ENCODE data around the gene PTRHD1.

PTRHD1 gene

DNA sequence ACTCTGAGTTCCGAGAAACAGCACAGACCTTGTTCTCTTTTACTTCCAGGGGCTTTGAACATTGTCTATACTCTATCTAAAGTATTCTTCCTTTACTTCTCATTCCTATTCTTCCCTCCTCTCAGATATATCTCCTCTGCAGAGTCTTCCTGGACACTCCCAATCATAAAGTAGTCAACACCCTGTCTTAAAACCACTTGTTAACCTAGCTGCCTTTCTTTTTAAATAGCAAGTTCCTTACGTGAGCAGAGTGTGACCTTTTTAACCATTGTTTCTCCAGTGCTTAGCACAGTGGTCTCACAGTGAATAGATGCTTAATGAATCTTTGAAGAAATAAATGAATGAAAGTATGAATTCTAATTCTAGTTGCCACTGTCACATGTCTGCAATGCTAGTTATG, 47.4 kb downstream of the PTRHD1 start:
- Histone ChIP-seq H3K36me3 (replicated peaks in 1 of 2; ENCODE audit: control insufficient read depth in 2 of 2, insufficient read depth in 2 of 2, low read length in 2 of 2) (peaks cover 2 to 35% of the 10 kb centered on the region in 2 donors), H3K27me3 (ENCODE audit: control insufficient read depth in 3 of 3, insufficient read depth in 3 of 3, low read depth in 1 of 3, low read length in 3 of 3) (no peaks in the 10 kb centered on the region), H2BK12ac (ENCODE audit: low read length) (no peak overlapping the region), H2BK120ac (ENCODE audit: low read depth, low read length) (no peak overlapping the region), H3K9ac (ENCODE audit: low read depth, low read length, poor library complexity) (no peak overlapping the region), H4K8ac (ENCODE audit: low read depth, low read length) (no peak overlapping the region), H3K4me2 (ENCODE audit: insufficient read depth, low read length, poor library complexity, severe bottlenecking) (no peak overlapping the region), H2BK5ac (ENCODE audit: low read length) (no peak overlapping the region), H3K79me1 (ENCODE audit: low read depth, low read length) (no peaks in the 10 kb centered on the region), H3K4ac (ENCODE audit: low read length) (no peak overlapping the region), H3K18ac (ENCODE audit: low read length) (no peak overlapping the region), H2AK5ac (ENCODE audit: low read depth, low read length) (no peak overlapping the region), H3K23ac (ENCODE audit: low read depth, low read length, poor library complexity) (no peak overlapping the region), H2BK15ac (ENCODE audit: low read length) (no peak overlapping the region), H3K14ac (ENCODE audit: low read length) (no peak overlapping the region), H2AFZ (ENCODE audit: low read length) (no peak overlapping the region), H3K9me3 (replicated peaks in 1 of 2; ENCODE audit: control insufficient read depth in 2 of 2, insufficient read depth in 1 of 2, low read depth in 1 of 2, low read length in 2 of 2) (no peaks in the 10 kb centered on the region), H3K4me3 (ENCODE audit: low read length in 2 of 2) (no peak overlapping the region), H3K4me1 (ENCODE audit: control insufficient read depth in 2 of 2, insufficient read depth in 1 of 2, low read depth in 1 of 2, low read length in 2 of 2) (peaks cover 3% of the 10 kb centered on the region in 2 donors), H4K91ac (ENCODE audit: low read depth, low read length, poor library complexity) (no peak overlapping the region), H3K27ac (replicated peaks; ENCODE audit: low read length) (no peak overlapping the region)
- DNase-seq (ENCODE audit: low spot score) = no peak
- WGBS, 2 donors (ENCODE audit: extremely low coverage in 2 of 2, insufficient read length in 2 of 2, insufficient replicate concordance in 1 of 2) = no CpG with 5 or more reads among the region's 2 CpGs

- no CpG with 5 or more reads among the region's 1 CpG for WGBS, 2 donors (ENCODE audit: extremely low coverage in 2 of 2, insufficient read length in 2 of 2, insufficient replicate concordance in 1 of 2)
- Histone ChIP-seq H3K14ac (ENCODE audit: low read length) (no peak overlapping the region), H3K27ac (replicated peaks; ENCODE audit: low read length) (no peak overlapping the region), H2BK120ac (ENCODE audit: low read depth, low read length) (no peak overlapping the region), H3K18ac (ENCODE audit: low read length) (no peak overlapping the region), H3K4me3 (ENCODE audit: low read length in 2 of 2) (no peak overlapping the region), H3K9ac (ENCODE audit: low read depth, low read length, poor library complexity) (no peak overlapping the region), H4K91ac (ENCODE audit: low read depth, low read length, poor library complexity) (no peak overlapping the region), H3K23ac (ENCODE audit: low read depth, low read length, poor library complexity) (no peak overlapping the region), H3K79me1 (ENCODE audit: low read depth, low read length) (no peaks in the 10 kb centered on the region), H3K27me3 (ENCODE audit: control insufficient read depth in 3 of 3, insufficient read depth in 3 of 3, low read depth in 1 of 3, low read length in 3 of 3) (no peaks in the 10 kb centered on the region), H2BK12ac (ENCODE audit: low read length) (no peak overlapping the region), H2BK5ac (ENCODE audit: low read length) (no peak overlapping the region), H3K4ac (ENCODE audit: low read length) (no peak overlapping the region), H2AFZ (ENCODE audit: low read length) (no peak overlapping the region), H3K4me1 (ENCODE audit: control insufficient read depth in 2 of 2, insufficient read depth in 1 of 2, low read depth in 1 of 2, low read length in 2 of 2) (peaks cover 3% of the 10 kb centered on the region in 2 donors), H3K36me3 (replicated peaks in 1 of 2; ENCODE audit: control insufficient read depth in 2 of 2, insufficient read depth in 2 of 2, low read length in 2 of 2) (peaks cover 2 to 43% of the 10 kb centered on the region in 2 donors), H2BK15ac (ENCODE audit: low read length) (no peak overlapping the region), H2AK5ac (ENCODE audit: low read depth, low read length) (no peak overlapping the region), H3K9me3 (replicated peaks in 1 of 2; ENCODE audit: control insufficient read depth in 2 of 2, insufficient read depth in 1 of 2, low read depth in 1 of 2, low read length in 2 of 2) (no peaks in the 10 kb centered on the region), H3K4me2 (ENCODE audit: insufficient read depth, low read length, poor library complexity, severe bottlenecking) (no peak overlapping the region), H4K8ac (ENCODE audit: low read depth, low read length) (no peak overlapping the region)
- no peak for DNase-seq (ENCODE audit: low spot score)
Observed at GRCh38 chr2:24744356-24744755, 48.8 kb downstream of the PTRHD1 start.

DNA sequence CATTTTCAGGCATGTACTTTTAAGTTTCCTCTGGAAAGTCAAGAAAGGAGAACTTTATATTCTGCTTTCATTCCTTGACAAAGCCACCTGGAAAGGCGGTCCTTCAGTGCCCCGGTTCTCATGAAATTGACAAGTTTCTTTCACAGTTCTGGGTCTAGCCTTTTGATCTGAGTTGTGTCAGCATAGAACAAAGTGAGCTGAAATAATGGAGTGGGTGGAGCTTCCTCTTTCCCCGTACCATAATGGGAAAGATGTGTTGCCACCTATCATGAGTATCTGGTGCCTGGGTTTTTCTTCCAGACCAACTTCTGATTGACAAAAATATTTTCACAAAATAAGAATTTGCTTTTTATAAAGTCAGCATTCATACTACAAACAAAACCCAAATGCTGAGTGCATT, 49.3 kb downstream of the PTRHD1 start:
- no CpG with 5 or more reads among the region's 3 CpGs for WGBS, 2 donors (ENCODE audit: extremely low coverage in 2 of 2, insufficient read length in 2 of 2, insufficient replicate concordance in 1 of 2)

GRCh38 chr2:24742730-24743129, 50.5 kb downstream of the PTRHD1 start:
- Histone ChIP-seq H3K36me3 (replicated peaks in 1 of 2; ENCODE audit: control insufficient read depth in 2 of 2, insufficient read depth in 2 of 2, low read length in 2 of 2) (peaks cover 2 to 43% of the 10 kb centered on the region in 2 donors), H2BK5ac (ENCODE audit: low read length) (no peak overlapping the region), H3K4me3 (ENCODE audit: low read length in 2 of 2) (no peak overlapping the region), H2AFZ (ENCODE audit: low read length) (no peak overlapping the region), H2AK5ac (ENCODE audit: low read depth, low read length) (no peak overlapping the region), H3K4me1 (ENCODE audit: control insufficient read depth in 2 of 2, insufficient read depth in 1 of 2, low read depth in 1 of 2, low read length in 2 of 2) (peaks cover 3% of the 10 kb centered on the region in 2 donors), H3K79me1 (ENCODE audit: low read depth, low read length) (no peaks in the 10 kb centered on the region), H2BK12ac (ENCODE audit: low read length) (no peak overlapping the region), H2BK15ac (ENCODE audit: low read length) (no peak overlapping the region), H2BK120ac (ENCODE audit: low read depth, low read length) (no peak overlapping the region), H3K4me2 (ENCODE audit: insufficient read depth, low read length, poor library complexity, severe bottlenecking) (peak overlapping the region; percentile 11), H3K4ac (ENCODE audit: low read length) (no peak overlapping the region), H3K9me3 (replicated peaks in 1 of 2; ENCODE audit: control insufficient read depth in 2 of 2, insufficient read depth in 1 of 2, low read depth in 1 of 2, low read length in 2 of 2) (no peaks in the 10 kb centered on the region), H3K18ac (ENCODE audit: low read length) (no peak overlapping the region), H3K27ac (replicated peaks; ENCODE audit: low read length) (no peak overlapping the region), H3K23ac (ENCODE audit: low read depth, low read length, poor library complexity) (no peak overlapping the region), H4K8ac (ENCODE audit: low read depth, low read length) (no peak overlapping the region), H4K91ac (ENCODE audit: low read depth, low read length, poor library complexity) (no peak overlapping the region), H3K14ac (ENCODE audit: low read length) (no peak overlapping the region), H3K27me3 (ENCODE audit: control insufficient read depth in 3 of 3, insufficient read depth in 3 of 3, low read depth in 1 of 3, low read length in 3 of 3) (no peaks in the 10 kb centered on the region), H3K9ac (ENCODE audit: low read depth, low read length, poor library complexity) (no peak overlapping the region)
- no peak for DNase-seq (ENCODE audit: low spot score)
- WGBS, 2 donors (ENCODE audit: extremely low coverage in 2 of 2, insufficient read length in 2 of 2, insufficient replicate concordance in 1 of 2) = no CpG with 5 or more reads among the region's 1 CpG

More for the DNA sequence above, 49.3 kb downstream of the PTRHD1 start:
- Histone ChIP-seq H3K4me1 (ENCODE audit: control insufficient read depth in 2 of 2, insufficient read depth in 1 of 2, low read depth in 1 of 2, low read length in 2 of 2) (peaks cover 3% of the 10 kb centered on the region in 2 donors), H2BK120ac (ENCODE audit: low read depth, low read length) (no peak overlapping the region), H3K23ac (ENCODE audit: low read depth, low read length, poor library complexity) (no peak overlapping the region), H3K27ac (replicated peaks; ENCODE audit: low read length) (no peak overlapping the region), H2BK12ac (ENCODE audit: low read length) (no peak overlapping the region), H3K9ac (ENCODE audit: low read depth, low read length, poor library complexity) (no peak overlapping the region), H2BK5ac (ENCODE audit: low read length) (no peak overlapping the region), H2BK15ac (ENCODE audit: low read length) (no peak overlapping the region), H3K36me3 (replicated peaks in 1 of 2; ENCODE audit: control insufficient read depth in 2 of 2, insufficient read depth in 2 of 2, low read length in 2 of 2) (peaks cover 2 to 43% of the 10 kb centered on the region in 2 donors), H4K91ac (ENCODE audit: low read depth, low read length, poor library complexity) (no peak overlapping the region), H3K9me3 (replicated peaks in 1 of 2; ENCODE audit: control insufficient read depth in 2 of 2, insufficient read depth in 1 of 2, low read depth in 1 of 2, low read length in 2 of 2) (no peaks in the 10 kb centered on the region), H3K4me3 (ENCODE audit: low read length in 2 of 2) (no peak overlapping the region), H3K79me1 (ENCODE audit: low read depth, low read length) (no peaks in the 10 kb centered on the region), H3K27me3 (ENCODE audit: control insufficient read depth in 3 of 3, insufficient read depth in 3 of 3, low read depth in 1 of 3, low read length in 3 of 3) (no peaks in the 10 kb centered on the region), H3K4ac (ENCODE audit: low read length) (no peak overlapping the region), H2AFZ (ENCODE audit: low read length) (no peak overlapping the region), H3K14ac (ENCODE audit: low read length) (no peak overlapping the region), H3K4me2 (ENCODE audit: insufficient read depth, low read length, poor library complexity, severe bottlenecking) (no peak overlapping the region), H3K18ac (ENCODE audit: low read length) (no peak overlapping the region), H4K8ac (ENCODE audit: low read depth, low read length) (no peak overlapping the region), H2AK5ac (ENCODE audit: low read depth, low read length) (no peak overlapping the region)
- no peak for DNase-seq (ENCODE audit: low spot score)

Data from neuronal stem cell (in vitro differentiated cells).